NCI-H2029 treated with DMSO at 0.1 percent for 48 hours (cell line): ENCODE measurements around the gene KRTAP20-4.

ENCODE experiments used
- DNase-seq: peaks from one replicate; lab custom pipeline; 2025; lab: John Stamatoyannopoulos, UW

The KRTAP20-4 gene

GRCh38 chr21:30620522-30620921, at the start of gene KRTAP20-4:
Gene KRTAP20-4 (plus strand): TSS chr21:30620627.
- no peak for DNase-seq

DNA sequence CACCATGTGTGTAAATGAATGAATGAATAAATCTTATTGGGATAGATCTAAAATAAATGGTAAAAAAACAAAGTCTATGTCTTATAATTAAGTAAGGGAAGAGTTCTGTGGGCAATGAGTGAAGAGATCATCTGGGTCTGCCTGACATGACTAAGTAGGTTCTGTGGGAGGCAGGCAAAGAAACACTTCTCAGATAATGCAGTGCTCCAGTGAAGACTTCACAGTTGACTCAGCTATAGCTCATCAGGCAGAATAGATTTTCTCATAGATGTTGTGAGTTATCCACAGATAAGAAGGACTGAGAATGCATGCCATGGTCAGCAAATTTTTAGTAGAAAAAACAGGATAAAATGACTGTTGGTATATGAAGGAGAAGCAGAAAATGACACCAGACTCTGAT, 42.7 kb upstream of the KRTAP20-4 start:
- DNase-seq = no peak

DNA sequence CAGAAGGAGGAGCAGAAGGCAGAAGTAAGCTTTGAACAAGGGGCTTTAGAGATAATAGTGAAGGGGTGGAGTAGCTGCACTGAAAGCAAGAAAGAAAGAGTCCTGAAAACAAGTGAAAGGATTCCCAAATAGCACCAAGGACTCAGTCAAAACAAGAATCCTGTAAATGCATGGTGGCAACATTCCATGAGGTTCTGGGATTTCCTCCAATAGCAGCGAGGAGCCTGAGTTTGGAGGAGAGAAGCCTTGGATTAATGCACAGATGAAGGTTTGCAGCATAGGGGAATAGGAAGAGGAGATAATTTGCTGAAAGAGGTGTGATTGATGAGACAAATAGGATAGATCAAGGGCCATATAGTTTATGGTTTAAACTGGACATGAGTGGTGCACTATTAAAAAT, 41.1 kb upstream of the KRTAP20-4 start:
- no peak for DNase-seq

GRCh38 chr21:30580132-30580531, 40.3 kb upstream of the KRTAP20-4 start:
- DNase-seq = no peak

GRCh38 chr21:30582870-30583269, 37.6 kb upstream of the KRTAP20-4 start:
- no peak for DNase-seq

DNA sequence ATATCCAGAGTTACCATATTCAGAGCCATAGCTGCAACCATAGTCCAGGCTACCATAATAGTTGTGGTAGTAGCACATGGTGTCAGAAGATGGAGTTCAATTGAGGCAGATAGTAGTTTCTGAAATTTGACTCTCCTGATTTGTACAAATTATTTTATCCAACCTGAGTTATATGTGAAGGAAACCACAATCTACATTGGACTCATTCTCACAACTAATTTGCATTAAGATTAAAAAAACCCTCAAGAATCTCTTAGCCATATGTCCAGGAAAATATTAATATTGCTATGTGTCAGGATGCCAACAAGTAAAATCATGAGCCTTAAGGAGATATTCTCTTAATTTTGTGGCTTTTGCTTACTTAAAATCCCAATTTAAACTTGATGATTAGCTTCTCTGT, 30.1 kb upstream of the KRTAP20-4 start, which contains the start of gene KRTAP22-2:
TSS of gene KRTAP22-2 (minus strand) at position 101 of the 400 bp plus-strand sequence.
- no peak for DNase-seq

- no peak for DNase-seq
Measured at GRCh38 chr21:30592140-30592539, 28.3 kb upstream of the KRTAP20-4 start, which contains the start of gene KRTAP6-3. Gene KRTAP6-3 (plus strand): TSS chr21:30592440. CDS start chr21:30592446, 6 bp downstream.

DNA sequence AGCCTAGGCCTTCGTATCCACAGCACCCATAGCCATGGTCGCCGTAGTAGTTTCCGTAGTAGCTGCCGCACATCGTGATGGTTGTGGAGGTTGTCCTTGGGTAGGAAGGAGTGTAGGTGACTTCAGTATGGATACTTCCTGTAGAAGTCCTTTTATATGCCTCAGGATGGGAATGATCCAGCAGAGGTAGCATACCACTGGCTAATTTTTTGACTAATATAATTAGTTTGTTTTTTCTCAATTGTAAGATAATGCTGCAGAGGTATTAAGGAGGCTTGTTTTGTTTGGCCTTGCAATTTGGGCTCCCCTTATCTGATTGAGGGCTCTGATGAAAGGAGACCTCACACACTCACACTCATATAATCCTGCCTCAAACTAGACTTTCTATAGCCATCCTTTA, 21.6 kb upstream of the KRTAP20-4 start, which contains the start of gene KRTAP6-2:
TSS of gene KRTAP6-2 (minus strand) at position 101 of the 400 bp plus-strand sequence. CDS start at position 73, 28 bp downstream.
- DNase-seq = no peak

- DNase-seq = no peak
Measured at GRCh38 chr21:30600787-30601186, 19.6 kb upstream of the KRTAP20-4 start, which contains the start of gene KRTAP22-1. Gene KRTAP22-1 (plus strand): TSS chr21:30601087.

DNA sequence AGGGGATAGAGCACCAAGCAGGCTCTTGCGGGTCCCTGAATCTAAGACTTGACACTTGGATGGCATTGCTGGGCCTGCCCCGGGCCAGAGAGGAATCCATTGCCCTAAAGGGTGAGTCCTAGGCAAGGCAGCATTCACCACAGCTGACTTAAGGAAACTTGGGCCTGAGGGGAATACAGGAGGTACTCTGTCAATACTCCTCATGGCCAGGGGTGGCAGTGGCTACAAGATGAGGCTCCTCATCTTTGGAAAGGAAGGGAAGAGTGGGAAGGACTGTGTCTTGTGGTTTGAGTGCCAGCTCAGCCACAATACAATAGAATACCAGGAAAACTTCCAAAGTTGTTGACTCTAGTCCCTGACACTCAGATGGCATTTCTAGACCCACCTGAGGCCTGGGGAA, 14.5 kb upstream of the KRTAP20-4 start:
- DNase-seq = no peak

GRCh38 chr21:30612132-30612531, 8.3 kb upstream of the KRTAP20-4 start:
- DNase-seq = no peak

- no peak for DNase-seq
Measured at GRCh38 chr21:30613836-30614235, 6.6 kb upstream of the KRTAP20-4 start, which contains the start of gene KRTAP6-1. Gene KRTAP6-1 (minus strand): TSS chr21:30613930. CDS start chr21:30613904, 26 bp downstream.

GRCh38 chr21:30615199-30615598, 5.2 kb upstream of the KRTAP20-4 start:
- DNase-seq = no peak

DNA sequence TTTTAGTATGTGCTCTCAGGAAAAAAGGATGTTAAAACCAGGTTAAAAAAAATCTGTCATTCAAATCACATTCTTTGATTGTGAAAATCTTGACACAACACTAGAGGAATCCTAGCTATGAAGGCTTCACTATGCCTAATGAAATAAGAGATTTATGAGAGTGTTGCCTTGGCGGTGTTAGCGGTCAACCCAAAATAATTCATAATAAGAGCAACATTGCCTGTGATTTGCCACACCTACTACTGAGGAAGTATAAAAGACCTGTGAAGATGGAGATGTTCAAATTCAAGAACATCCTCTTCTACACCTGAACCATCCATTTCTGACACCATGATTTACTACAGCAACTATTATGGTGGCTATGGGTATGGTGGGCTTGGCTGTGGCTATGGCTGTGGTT, 4.3 kb upstream of the KRTAP20-4 start, which contains the start of gene KRTAP20-1:
TSS of gene KRTAP20-1 (plus strand) at position 301 of the 400 bp plus-strand sequence. CDS start at position 331, 30 bp downstream.
- no peak for DNase-seq

- no peak for DNase-seq
Measured at GRCh38 chr21:30620080-30620479, 347 bp upstream of the KRTAP20-4 start.

- no peak for DNase-seq
Measured at GRCh38 chr21:30623362-30623761, 2.9 kb downstream of the KRTAP20-4 start.

- DNase-seq = no peak
Measured at GRCh38 chr21:30625449-30626165, 5.2 kb downstream of the KRTAP20-4 start.

- no peak for DNase-seq
Measured at GRCh38 chr21:30628109-30628508, 7.7 kb downstream of the KRTAP20-4 start.

DNA sequence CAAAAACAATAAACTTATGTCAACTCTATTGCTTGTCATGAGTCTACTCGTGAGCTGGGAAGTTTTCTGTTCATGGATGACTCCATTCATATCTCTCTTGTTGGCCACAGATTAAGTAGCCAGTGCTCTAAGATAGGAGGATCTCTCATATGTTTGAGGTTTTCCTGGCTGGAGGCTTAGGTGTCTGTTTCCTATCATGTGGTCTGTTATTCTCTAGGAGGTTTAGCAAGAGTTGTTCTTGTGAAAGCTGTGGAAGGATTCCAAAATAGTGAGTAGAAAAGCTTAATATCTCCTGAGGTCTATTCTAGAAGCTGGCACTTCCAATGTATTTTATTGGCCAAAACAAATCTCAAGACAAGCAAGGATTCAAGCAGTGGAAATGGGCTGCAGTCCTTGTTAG, 8.8 kb downstream of the KRTAP20-4 start:
- DNase-seq = no peak

DNA sequence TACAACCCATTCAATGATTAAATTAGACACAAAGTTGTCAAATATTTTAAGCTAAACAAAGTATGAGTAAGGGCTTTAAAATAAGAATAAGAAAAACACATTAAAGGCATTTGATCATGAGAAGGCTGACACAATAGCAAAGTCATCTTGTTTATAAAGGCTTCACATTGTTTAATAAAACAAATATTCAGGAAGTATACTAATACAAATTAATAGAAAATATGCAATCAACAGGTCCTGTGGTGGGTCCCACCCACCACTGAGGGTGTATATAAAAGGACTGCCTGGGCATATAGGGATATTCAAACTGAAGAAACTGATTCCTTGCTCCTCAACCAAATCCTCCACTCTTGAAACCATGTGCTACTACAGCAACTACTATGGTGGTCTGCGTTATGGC, 14.5 kb downstream of the KRTAP20-4 start, which contains the start of gene KRTAP20-2:
TSS of gene KRTAP20-2 (plus strand) at position 301 of the 400 bp plus-strand sequence. CDS start at position 359, 58 bp downstream.
- DNase-seq = no peak

DNA sequence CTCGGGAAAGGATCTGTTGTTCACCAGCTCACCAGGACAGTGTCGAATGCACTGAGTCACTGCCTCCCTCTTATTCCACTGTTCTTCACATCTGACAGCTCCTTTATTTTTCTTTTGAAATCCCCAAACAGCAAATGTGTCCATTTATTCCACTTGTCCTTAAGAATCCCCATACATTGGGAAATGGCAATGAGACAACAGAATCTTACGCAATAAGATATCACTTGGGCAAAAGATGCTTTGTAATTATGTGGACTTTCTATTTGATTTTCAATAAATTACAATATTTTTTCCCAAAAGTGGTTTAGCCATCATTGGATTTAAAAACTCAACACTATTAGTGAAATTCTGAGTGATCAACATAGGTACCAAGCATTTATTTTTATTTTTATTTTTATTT, 18.3 kb downstream of the KRTAP20-4 start:
- DNase-seq = no peak

- DNase-seq = no peak
Measured at GRCh38 chr21:30642564-30642963, 22.1 kb downstream of the KRTAP20-4 start, which contains the start of gene KRTAP20-3. Gene KRTAP20-3 (plus strand): TSS chr21:30642864.

- no peak for DNase-seq
Measured at GRCh38 chr21:30646904-30647414, 26.5 kb downstream of the KRTAP20-4 start.
